ENCODE data around the gene C17orf67. TPM values are rescaled to one million over a fixed set of nuclear protein-coding genes. Genes with fewer than 3 reads are reported as not detected.

Gene C17orf67
- polyA plus RNA-seq, 2 of the 4 experiments (the other 2 are of a cell fraction), result 1.8 to 2.6 TPM

DNA sequence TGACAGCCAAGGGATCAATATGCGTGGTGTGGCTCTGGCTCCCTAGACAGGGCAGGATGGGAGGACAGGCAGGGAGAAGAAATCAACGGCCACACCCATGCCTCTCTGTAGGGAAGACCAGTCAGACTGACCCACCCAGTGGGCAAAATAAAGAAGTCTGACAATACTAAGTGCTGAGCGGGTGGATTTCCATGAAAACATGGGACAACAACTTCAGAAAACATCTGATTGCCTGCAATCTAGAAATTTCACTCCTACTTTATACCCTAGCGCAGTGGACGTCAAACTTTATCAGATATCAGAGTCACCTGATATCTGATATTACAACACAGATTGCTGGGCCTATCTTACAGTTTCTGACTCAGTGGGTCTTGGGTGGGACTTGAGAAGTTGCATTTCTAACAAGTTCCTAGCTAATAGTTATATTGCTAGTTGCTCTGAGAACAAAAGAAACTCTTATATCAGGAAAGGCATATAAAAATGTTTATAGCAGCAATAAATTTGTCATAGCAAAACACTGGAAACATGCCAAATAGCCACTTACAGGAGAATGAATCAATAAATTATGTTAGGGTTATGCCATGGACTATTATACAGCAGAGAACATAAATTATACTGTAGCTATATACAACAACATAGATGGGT lies 38.4 kb downstream of the C17orf67 start:
- WGBS (ENCODE audit: missing lambda C conversion rate), result 61% methylated on average over 5 of the region's 5 CpGs
- DNase-seq (ENCODE audit: low read depth in 1 of 2, low spot score in 1 of 2), result no peak
- Histone ChIP-seq H3K4me3 (no peak overlapping the region), H3K4me2 (no peak overlapping the region), H3K4me1 (no peaks in the 10 kb centered on the region), H3K27ac (no peak overlapping the region), H3K9me3 (no peaks in the 10 kb centered on the region)
- ChIA-PET CTCF (interaction anchor here (1.7 to 2.1 kb wide), 2 partner anchors 16 to 24 kb away, joined by 6 to 11 read pairs; no protein-coding TSS in a partner anchor), POLR2A (no interaction called here)
- no peak for FAIRE-seq
- TF ChIP-seq BHLHE40 (IDR thresholded peaks at IDR 0.05; ENCODE audit: low read depth, low read length) (no peak), NFE2L2 (conservative IDR thresholded peaks at IDR 0.05; ENCODE audit: low read length) (no peak), EP300 (IDR thresholded peaks at IDR 0.05) (no peak), GATA3 (IDR thresholded peaks at IDR 0.05; ENCODE audit: borderline replicate concordance) (no peak), KDM5A (IDR thresholded peaks at IDR 0.05) (no peak), HOXA7 (CRISPR knock-in tag; IDR thresholded peaks at IDR 0.05) (no peak), POLR2A (IDR thresholded peaks at IDR 0.05; ENCODE audit: low read length) (no peak), CBX2 (IDR thresholded peaks at IDR 0.05; ENCODE audit: borderline replicate concordance, low read depth) (no peak), RARB (CRISPR knock-in tag; IDR thresholded peaks at IDR 0.05) (no peak), TFCP2L1 (CRISPR knock-in tag; IDR thresholded peaks at IDR 0.05) (no peak), HDAC2 (IDR thresholded peaks at IDR 0.05) (no peak), JUNB (IDR thresholded peaks at IDR 0.05) (no peak), SREBF2 (IDR thresholded peaks at IDR 0.05) (no peak), RCOR1 (IDR thresholded peaks at IDR 0.05; ENCODE audit: low read depth, low read length) (no peak), ZNF302 (CRISPR knock-in tag; IDR thresholded peaks at IDR 0.05) (no peak), ZSCAN20 (CRISPR knock-in tag; IDR thresholded peaks at IDR 0.05) (no peak)
- TF ChIP-seq, protein P1, sequence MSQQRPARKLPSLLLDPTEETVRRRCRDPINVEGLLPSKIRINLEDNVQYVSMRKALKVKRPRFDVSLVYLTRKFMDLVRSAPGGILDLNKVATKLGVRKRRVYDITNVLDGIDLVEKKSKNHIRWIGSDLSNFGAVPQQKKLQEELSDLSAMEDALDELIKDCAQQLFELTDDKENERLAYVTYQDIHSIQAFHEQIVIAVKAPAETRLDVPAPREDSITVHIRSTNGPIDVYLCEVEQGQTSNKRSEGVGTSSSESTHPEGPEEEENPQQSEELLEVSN (IDR thresholded peaks at IDR 0.05; ENCODE audit: borderline replicate concordance, low read depth), result no peak
- TF ChIP-seq, protein P2, sequence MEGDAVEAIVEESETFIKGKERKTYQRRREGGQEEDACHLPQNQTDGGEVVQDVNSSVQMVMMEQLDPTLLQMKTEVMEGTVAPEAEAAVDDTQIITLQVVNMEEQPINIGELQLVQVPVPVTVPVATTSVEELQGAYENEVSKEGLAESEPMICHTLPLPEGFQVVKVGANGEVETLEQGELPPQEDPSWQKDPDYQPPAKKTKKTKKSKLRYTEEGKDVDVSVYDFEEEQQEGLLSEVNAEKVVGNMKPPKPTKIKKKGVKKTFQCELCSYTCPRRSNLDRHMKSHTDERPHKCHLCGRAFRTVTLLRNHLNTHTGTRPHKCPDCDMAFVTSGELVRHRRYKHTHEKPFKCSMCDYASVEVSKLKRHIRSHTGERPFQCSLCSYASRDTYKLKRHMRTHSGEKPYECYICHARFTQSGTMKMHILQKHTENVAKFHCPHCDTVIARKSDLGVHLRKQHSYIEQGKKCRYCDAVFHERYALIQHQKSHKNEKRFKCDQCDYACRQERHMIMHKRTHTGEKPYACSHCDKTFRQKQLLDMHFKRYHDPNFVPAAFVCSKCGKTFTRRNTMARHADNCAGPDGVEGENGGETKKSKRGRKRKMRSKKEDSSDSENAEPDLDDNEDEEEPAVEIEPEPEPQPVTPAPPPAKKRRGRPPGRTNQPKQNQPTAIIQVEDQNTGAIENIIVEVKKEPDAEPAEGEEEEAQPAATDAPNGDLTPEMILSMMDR (IDR thresholded peaks at IDR 0.05), result no peak
- TF ChIP-seq, protein P3, sequence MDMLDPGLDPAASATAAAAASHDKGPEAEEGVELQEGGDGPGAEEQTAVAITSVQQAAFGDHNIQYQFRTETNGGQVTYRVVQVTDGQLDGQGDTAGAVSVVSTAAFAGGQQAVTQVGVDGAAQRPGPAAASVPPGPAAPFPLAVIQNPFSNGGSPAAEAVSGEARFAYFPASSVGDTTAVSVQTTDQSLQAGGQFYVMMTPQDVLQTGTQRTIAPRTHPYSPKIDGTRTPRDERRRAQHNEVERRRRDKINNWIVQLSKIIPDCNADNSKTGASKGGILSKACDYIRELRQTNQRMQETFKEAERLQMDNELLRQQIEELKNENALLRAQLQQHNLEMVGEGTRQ (IDR thresholded peaks at IDR 0.05), result no peak
- TF ChIP-seq, protein P4, sequence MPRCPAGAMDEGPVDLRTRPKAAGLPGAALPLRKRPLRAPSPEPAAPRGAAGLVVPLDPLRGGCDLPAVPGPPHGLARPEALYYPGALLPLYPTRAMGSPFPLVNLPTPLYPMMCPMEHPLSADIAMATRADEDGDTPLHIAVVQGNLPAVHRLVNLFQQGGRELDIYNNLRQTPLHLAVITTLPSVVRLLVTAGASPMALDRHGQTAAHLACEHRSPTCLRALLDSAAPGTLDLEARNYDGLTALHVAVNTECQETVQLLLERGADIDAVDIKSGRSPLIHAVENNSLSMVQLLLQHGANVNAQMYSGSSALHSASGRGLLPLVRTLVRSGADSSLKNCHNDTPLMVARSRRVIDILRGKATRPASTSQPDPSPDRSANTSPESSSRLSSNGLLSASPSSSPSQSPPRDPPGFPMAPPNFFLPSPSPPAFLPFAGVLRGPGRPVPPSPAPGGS (IDR thresholded peaks at IDR 0.05), result no peak
- no peak for ATAC-seq

DNA sequence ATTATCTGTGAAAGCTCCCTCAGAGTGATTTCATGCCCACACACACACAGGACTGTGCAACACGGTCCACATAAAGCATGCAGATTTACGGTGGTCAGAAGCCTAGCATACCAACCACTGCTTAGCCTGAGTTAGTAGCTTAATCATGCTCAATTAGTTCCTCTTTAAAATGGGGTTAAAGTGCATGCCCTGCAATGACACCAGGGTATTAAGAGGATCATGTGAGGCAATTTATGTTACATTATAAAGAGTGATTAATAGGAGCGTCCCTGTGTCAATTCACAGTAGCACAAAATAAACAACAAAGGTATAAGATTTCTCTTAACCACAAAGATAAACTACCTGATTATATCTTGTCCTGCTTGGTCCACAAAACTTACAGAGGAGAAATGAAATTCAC lies 39.8 kb downstream of the C17orf67 start:
- ChIA-PET CTCF (interaction anchor here (1.3 to 2.1 kb wide), 2 partner anchors 14 to 26 kb away, joined by 3 to 11 read pairs; no protein-coding TSS in a partner anchor), POLR2A (no interaction called here)
- WGBS (ENCODE audit: missing lambda C conversion rate), result 63% methylated on average over 3 of the region's 3 CpGs
- no peaks in the 10 kb centered on the region for H3K4me1 ChIP-seq
- no peak for FAIRE-seq
- DNase-seq (ENCODE audit: low read depth in 1 of 2, low spot score in 1 of 2), result no peak
- no peak for TF ChIP-seq ZNF302 (CRISPR knock-in tag; IDR thresholded peaks at IDR 0.05)
- H3K27ac ChIP-seq, result no peak overlapping the region
- no peaks in the 10 kb centered on the region for H3K9me3 ChIP-seq
- no peak for ATAC-seq
- H3K4me2 ChIP-seq, result no peak overlapping the region
- H3K4me3 ChIP-seq, result no peak overlapping the region

DNA sequence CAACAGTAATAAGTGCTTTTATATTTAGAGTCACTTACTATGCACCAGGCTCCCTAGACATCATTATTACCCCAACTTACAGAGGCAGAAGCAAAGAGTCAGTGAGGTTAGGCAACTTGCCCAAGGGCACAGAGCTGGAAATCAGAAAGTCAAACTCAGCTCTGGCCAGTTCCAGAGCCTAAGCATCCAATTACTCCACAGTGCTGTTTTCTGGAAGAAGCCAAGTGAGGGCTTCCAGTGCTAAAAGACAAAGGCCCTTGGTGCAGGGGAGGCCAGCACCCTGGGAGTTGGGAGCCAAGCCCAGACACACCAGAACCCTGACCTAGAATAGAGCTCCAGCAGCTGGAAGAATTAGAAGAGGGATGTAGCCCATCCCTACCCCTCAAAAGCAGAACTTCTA lies 40.2 kb downstream of the C17orf67 start:
- ATAC-seq (peak; percentile 21 to 23; a peak in 3 of 6 replicates), FAIRE-seq (no peak), DNase-seq (ENCODE audit: low read depth in 1 of 2, low spot score in 1 of 2) (no peak)
- Histone ChIP-seq H3K27ac (no peak overlapping the region), H3K4me2 (no peak overlapping the region), H3K4me1 (no peaks in the 10 kb centered on the region), H3K9me3 (no peaks in the 10 kb centered on the region), H3K4me3 (no peak overlapping the region)
- ChIA-PET POLR2A (no interaction called here), CTCF (interaction anchor here (0.9 to 2.1 kb wide), 3 partner anchors 14 to 78 kb away, joined by 3 to 11 read pairs (median 3); no protein-coding TSS in a partner anchor)
- TF ChIP-seq, protein P5, sequence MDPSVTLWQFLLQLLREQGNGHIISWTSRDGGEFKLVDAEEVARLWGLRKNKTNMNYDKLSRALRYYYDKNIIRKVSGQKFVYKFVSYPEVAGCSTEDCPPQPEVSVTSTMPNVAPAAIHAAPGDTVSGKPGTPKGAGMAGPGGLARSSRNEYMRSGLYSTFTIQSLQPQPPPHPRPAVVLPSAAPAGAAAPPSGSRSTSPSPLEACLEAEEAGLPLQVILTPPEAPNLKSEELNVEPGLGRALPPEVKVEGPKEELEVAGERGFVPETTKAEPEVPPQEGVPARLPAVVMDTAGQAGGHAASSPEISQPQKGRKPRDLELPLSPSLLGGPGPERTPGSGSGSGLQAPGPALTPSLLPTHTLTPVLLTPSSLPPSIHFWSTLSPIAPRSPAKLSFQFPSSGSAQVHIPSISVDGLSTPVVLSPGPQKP (IDR thresholded peaks at IDR 0.05; ENCODE audit: low read depth, low read length), result no peak
- TF ChIP-seq CEBPB (IDR thresholded peaks at IDR 0.05) (no peak), SREBF2 (IDR thresholded peaks at IDR 0.05) (no peak), GATA3 (IDR thresholded peaks at IDR 0.05; ENCODE audit: borderline replicate concordance) (no peak), CHD4 (IDR thresholded peaks at IDR 0.05; ENCODE audit: borderline replicate concordance) (no peak), TP53 (CRISPR knock-in tag; IDR thresholded peaks at IDR 0.05) (no peak), KDM1A (IDR thresholded peaks at IDR 0.05; ENCODE audit: low read depth) (no peak)
- TF ChIP-seq, protein P3 (IDR thresholded peaks at IDR 0.05), result no peak
- TF ChIP-seq, protein P2 (IDR thresholded peaks at IDR 0.05), result no peak

All from A549 (cell line).